GM23248 (cell line): Measurements from ENCODE around the gene KLHL6. TPM values are rescaled to one million over a fixed set of nuclear protein-coding genes. Genes with fewer than 3 reads are reported as not detected.
A peak's percentile ranks its signal among the peaks of the same experiment; 100 is the strongest.

Source experiments
- DNase-seq: peaks from one replicate; pipeline ENCODE4 v3.0.0-alpha.2; 2015
- H2AFZ ChIP-seq: fragments of 200-600 bp; sonication (generic); 2 replicates; pipeline ENCODE4 v1.6.1; 2016; ENCODE audit warnings: antibody characterized with exemption
- H3F3A ChIP-seq: fragments of 200-600 bp; sonication (generic); 2 replicates; pipeline ENCODE4 v1.6.1; 2016; ENCODE audit warnings: mild to moderate bottlenecking, antibody characterized with exemption, mixed run types; ENCODE audit not compliant: insufficient read depth
- H3K27ac ChIP-seq: fragments of 200-600 bp; sonication (generic); 2 replicates; pipeline ENCODE4 v1.5.1; 2016; ENCODE audit warnings: mild to moderate bottlenecking
- H3K27me3 ChIP-seq: fragments of 200-600 bp; sonication (generic); replicated peaks from 2 replicates; pipeline ENCODE4 v1.6.1; 2016; ENCODE audit warnings: mild to moderate bottlenecking; ENCODE audit not compliant: insufficient read depth
- H3K36me3 ChIP-seq: fragments of 200-600 bp; sonication (generic); 2 replicates; pipeline ENCODE4 v1.6.1; 2016; ENCODE audit warnings: low read depth, mild to moderate bottlenecking
- H3K4me1 ChIP-seq: fragments of 200-600 bp; sonication (generic); 2 replicates; pipeline ENCODE4 v1.6.1; 2016; ENCODE audit warnings: mild to moderate bottlenecking; ENCODE audit not compliant: insufficient read depth
- H3K4me2 ChIP-seq: fragments of 200-600 bp; sonication (generic); one replicate; pipeline ENCODE4 v1.6.1; 2016; ENCODE audit warnings: mild to moderate bottlenecking; ENCODE audit not compliant: unreplicated experiment
- H3K4me3 ChIP-seq: fragments of 200-600 bp; sonication (generic); 2 replicates; pipeline ENCODE4 v1.5.1; 2016; ENCODE audit warnings: mild to moderate bottlenecking
- H3K79me2 ChIP-seq: fragments of 200-600 bp; sonication (generic); 2 replicates; pipeline ENCODE4 v1.6.1; 2016; ENCODE audit warnings: mild to moderate bottlenecking; ENCODE audit not compliant: insufficient read depth
- H3K9ac ChIP-seq: fragments of 200-600 bp; sonication (generic); 2 replicates; pipeline ENCODE4 v1.6.1; 2016; ENCODE audit warnings: mild to moderate bottlenecking
- H3K9me2 ChIP-seq: fragments of 200-600 bp; sonication (generic); 2 replicates; pipeline ENCODE4 v1.6.1; 2016; ENCODE audit warnings: mixed run types, mild to moderate bottlenecking, moderate library complexity; ENCODE audit not compliant: insufficient read depth
- H3K9me3 ChIP-seq: fragments of 200-600 bp; sonication (generic); one replicate; pipeline ENCODE4 v1.6.1; 2017; ENCODE audit warnings: low read depth
- H4K20me1 ChIP-seq: fragments of 200-600 bp; sonication (generic); 2 replicates; pipeline ENCODE4 v1.6.0; 2016; ENCODE audit not compliant: insufficient read depth
- EZH2 ChIP-seq: fragments of 200-600 bp; sonication (generic); IDR thresholded peaks from 2 replicates; pipeline ENCODE4 v1.6.1; 2018; ENCODE audit warnings: antibody characterized with exemption, mild to moderate bottlenecking; ENCODE audit not compliant: insufficient read depth, poor library complexity, severe bottlenecking
- EZH2phosphoT487 ChIP-seq: fragments of 200-600 bp; sonication (generic); IDR thresholded peaks from 2 replicates; pipeline ENCODE4 v1.6.1; 2018; ENCODE audit warnings: antibody characterized with exemption, moderate library complexity, mild to moderate bottlenecking, low read depth; ENCODE audit not compliant: insufficient read depth
- WGBS, 2 experiments: methylation state at CpG; one replicate each; pipeline ENCODE4 v1.1.6; 2015 to 2017; ENCODE audit warnings: low lambda C conversion rate in 2 of 2, low coverage in 1 of 2; ENCODE audit errors: missing lambda C conversion rate in 2 of 2; 5-methylcytosine and 5-hydroxymethylcytosine counted together
- in situ Hi-C: fragments of 300-500 bp; cut with MboI; formaldehyde crosslinking; loops from 2 replicates; pipeline ENCODE4 v1.15.0; 2020
- polyA plus RNA-seq: library from polyadenylated mRNA; unstranded; fragments of >200 nt; fragmentation: Nextera tagmentation; extraction: Ambion mirVana; gene quantifications from 2 replicates; pipeline ENCODE4 v1.2.1, GENCODE V29; 2016
- total RNA-seq: library from RNA; depleted of rRNA; stranded (reverse); fragments of >200 nt; shearing (Covaris generic); gene quantifications from 2 replicates; pipeline ENCODE4 v1.2.3, GENCODE V29; 2014

KLHL6 gene
- total and polyA plus RNA-seq, 2 experiments from 2014 or later: not detected

DNA sequence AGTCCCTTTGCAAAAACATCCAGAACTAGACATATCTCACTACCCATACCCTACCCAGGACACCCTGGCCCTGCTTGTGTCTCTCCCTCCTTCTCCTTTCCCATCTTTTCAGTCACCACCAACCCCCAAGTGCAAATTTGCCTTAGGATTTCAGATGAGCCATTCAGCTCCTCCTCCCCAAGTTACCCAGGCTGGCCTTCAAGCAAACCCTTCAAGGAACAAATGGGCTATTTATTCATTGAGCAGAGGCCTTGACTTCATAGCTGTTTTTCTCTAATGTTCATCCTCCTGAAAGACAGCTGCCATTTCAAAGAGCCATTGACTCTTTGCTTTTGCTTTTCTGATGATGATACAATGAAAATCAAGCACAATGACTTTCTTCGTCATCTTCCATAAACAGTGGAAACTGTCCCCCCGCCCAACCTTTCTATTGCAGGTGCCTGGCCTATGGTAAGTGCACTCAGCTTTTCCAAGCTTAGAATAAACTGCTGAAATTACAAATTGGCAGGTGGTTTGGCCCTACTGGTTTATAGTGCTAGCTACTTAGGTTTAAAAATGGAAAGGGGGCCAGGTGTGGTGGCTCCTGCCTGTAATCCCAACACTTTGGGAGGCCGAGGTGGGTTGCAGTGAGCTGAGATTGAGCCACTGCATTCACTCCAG, 26.1 kb upstream of the KLHL6 start:
- Histone ChIP-seq H3K79me2 (no peaks in the 10 kb centered on the region), H3K4me2 (no peak overlapping the region), H3K27ac (no peak overlapping the region), H3K9me3 (no peaks in the 10 kb centered on the region), H2AFZ (no peak overlapping the region), H3F3A (no peaks in the 10 kb centered on the region), H3K9me2 (no peaks in the 10 kb centered on the region), H3K4me3 (no peak overlapping the region), H3K27me3 (peaks cover 30% of the 10 kb centered on the region), H3K36me3 (no peaks in the 10 kb centered on the region), H4K20me1 (no peaks in the 10 kb centered on the region), H3K9ac (no peak overlapping the region), H3K4me1 (peaks cover 7% of the 10 kb centered on the region)
- TF ChIP-seq EZH2: no peak
- no peak for TF ChIP-seq EZH2phosphoT487
- 78% methylated on average over 3 of the region's 3 CpGs for WGBS, 2 experiments
- DNase-seq: no peak
- in situ Hi-C loops: no loop called here

- TF ChIP-seq EZH2phosphoT487 (no peak), EZH2 (no peak)
- Histone ChIP-seq H4K20me1 (no peaks in the 10 kb centered on the region), H3K9me3 (no peaks in the 10 kb centered on the region), H3K4me3 (no peak overlapping the region), H3K27ac (no peak overlapping the region), H3K27me3 (peaks cover 30% of the 10 kb centered on the region), H3K9ac (no peak overlapping the region), H2AFZ (no peak overlapping the region), H3K79me2 (no peaks in the 10 kb centered on the region), H3K9me2 (no peaks in the 10 kb centered on the region), H3K4me2 (no peak overlapping the region), H3K4me1 (peaks cover 7% of the 10 kb centered on the region), H3F3A (no peaks in the 10 kb centered on the region), H3K36me3 (no peaks in the 10 kb centered on the region)
- peak; percentile 30 for DNase-seq
- 38 to 39% methylated on average over 17 of the region's 17 CpGs for WGBS, 2 experiments
- in situ Hi-C loops: no loop called here
Observed at GRCh38 chr3:183579967-183580900, 24.7 kb upstream of the KLHL6 start.

DNA sequence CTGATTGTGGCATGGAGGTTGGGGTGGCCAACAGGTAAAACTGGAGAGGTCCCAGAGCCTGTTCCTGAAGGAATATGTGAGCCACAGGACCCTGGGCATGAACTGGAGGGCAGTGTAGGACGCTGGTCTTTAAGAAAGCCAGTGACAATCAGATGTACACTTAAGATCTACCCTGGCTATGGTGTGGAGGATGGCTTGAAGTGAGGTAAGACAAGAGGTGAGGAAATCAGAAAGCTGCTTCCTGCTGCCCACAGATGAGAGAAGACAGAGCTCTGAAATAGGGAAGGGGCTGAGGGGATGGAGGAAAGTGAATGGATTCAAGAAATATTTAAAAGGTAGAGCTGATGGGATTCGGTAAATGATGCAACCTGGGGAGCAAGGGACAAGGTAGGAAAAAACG, 22.7 kb upstream of the KLHL6 start:
- H3K4me1 ChIP-seq: no peaks in the 10 kb centered on the region
- no peaks in the 10 kb centered on the region for H3K9me2 ChIP-seq
- H3K27ac ChIP-seq: no peak overlapping the region
- no peaks in the 10 kb centered on the region for H3K9me3 ChIP-seq
- no peak overlapping the region for H2AFZ ChIP-seq
- 39% methylated on average over 3 of the region's 3 CpGs for WGBS, 2 experiments
- H4K20me1 ChIP-seq: no peaks in the 10 kb centered on the region
- H3F3A ChIP-seq: no peaks in the 10 kb centered on the region
- no peaks in the 10 kb centered on the region for H3K36me3 ChIP-seq
- peaks cover 30% of the 10 kb centered on the region for H3K27me3 ChIP-seq
- H3K4me2 ChIP-seq: no peak overlapping the region
- no peak overlapping the region for H3K9ac ChIP-seq
- no peaks in the 10 kb centered on the region for H3K79me2 ChIP-seq
- DNase-seq: no peak
- TF ChIP-seq EZH2phosphoT487 (no peak), EZH2 (no peak)
- in situ Hi-C loops: no loop called here
- H3K4me3 ChIP-seq: no peak overlapping the region

DNA sequence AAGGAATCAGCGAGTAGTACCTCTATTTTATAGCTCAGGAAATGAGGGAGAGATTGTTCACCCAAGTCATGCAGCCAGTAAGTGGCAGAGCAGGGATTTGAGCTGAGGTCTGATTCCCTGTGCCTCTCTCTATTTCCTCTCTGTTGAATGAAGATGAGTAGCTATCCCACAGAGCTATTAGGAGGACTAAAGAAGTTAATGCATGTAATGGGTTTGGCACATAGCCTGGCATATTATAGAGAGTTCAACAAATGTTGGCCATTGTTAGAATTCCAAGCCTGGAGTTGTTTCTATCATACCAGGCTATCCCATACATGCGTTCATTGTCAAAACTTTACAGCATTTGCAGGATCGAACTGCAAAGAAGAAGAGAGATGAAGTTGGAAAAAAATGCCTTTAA, 21.8 kb upstream of the KLHL6 start:
- Histone ChIP-seq H3K9me3 (no peaks in the 10 kb centered on the region), H3K4me3 (no peak overlapping the region), H3K4me2 (no peak overlapping the region), H3K9ac (no peak overlapping the region), H2AFZ (no peak overlapping the region), H3F3A (no peaks in the 10 kb centered on the region), H3K4me1 (no peaks in the 10 kb centered on the region), H3K27ac (no peak overlapping the region), H3K79me2 (no peaks in the 10 kb centered on the region), H3K27me3 (peaks cover 39% of the 10 kb centered on the region), H3K9me2 (no peaks in the 10 kb centered on the region), H3K36me3 (no peaks in the 10 kb centered on the region), H4K20me1 (no peaks in the 10 kb centered on the region)
- 65 to 71% methylated on average over 3 of the region's 3 CpGs for WGBS, 2 experiments
- no peak for TF ChIP-seq EZH2phosphoT487
- TF ChIP-seq EZH2: no peak
- no peak for DNase-seq
- in situ Hi-C loops: no loop called here
